ENCODE measurements around the gene PHF21B.

DNA sequence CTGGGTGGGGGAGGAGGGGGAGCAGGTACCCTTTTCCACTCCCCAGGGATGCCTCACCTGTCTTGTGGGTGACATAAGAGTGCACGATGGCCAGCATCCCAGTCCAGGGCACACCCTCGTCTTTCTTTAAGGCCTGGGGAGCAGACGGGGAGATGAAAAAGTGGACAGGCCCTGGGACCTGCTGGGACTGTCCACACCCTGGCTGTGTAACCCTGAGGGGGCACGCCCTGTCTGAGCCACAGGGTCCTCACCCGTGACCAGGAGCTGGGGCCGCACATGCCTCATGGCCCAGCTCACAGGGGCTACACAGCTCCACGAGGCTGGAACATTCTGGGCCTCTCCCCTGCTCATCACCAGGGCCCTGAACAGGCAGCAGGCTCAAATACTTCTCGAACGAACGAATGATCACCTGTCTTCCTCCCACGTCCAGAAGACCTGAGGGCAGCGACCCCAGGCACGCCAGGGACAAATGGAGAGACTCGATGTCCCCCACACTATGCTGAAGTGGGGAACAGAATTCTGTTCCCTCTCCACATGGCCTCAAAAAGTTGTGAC is 123.9 kb downstream of the PHF21B start:
- TF ChIP-seq, protein P1, sequence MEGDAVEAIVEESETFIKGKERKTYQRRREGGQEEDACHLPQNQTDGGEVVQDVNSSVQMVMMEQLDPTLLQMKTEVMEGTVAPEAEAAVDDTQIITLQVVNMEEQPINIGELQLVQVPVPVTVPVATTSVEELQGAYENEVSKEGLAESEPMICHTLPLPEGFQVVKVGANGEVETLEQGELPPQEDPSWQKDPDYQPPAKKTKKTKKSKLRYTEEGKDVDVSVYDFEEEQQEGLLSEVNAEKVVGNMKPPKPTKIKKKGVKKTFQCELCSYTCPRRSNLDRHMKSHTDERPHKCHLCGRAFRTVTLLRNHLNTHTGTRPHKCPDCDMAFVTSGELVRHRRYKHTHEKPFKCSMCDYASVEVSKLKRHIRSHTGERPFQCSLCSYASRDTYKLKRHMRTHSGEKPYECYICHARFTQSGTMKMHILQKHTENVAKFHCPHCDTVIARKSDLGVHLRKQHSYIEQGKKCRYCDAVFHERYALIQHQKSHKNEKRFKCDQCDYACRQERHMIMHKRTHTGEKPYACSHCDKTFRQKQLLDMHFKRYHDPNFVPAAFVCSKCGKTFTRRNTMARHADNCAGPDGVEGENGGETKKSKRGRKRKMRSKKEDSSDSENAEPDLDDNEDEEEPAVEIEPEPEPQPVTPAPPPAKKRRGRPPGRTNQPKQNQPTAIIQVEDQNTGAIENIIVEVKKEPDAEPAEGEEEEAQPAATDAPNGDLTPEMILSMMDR (IDR thresholded peaks at IDR 0.05): no peak
- TF ChIP-seq ZFX (IDR thresholded peaks at IDR 0.05; ENCODE audit: borderline replicate concordance): no peak
